Measurements from ENCODE around the gene TEAD2. TPM values are rescaled to one million over a fixed set of nuclear protein-coding genes. Genes with fewer than 3 reads are reported as not detected.

TEAD2 gene
- total and polyA plus RNA-seq, 10 of the 15 experiments (the other 5 are each of a cell fraction or from before 2014, with no cell fraction given) = 0.04 to 0.26 (median 0.11) TPM; not detected in 3

GRCh38 chr19:49333811-49334288, 28.4 kb downstream of the TEAD2 start (continued):
- no peak for TF ChIP-seq SKIL (IDR thresholded peaks at IDR 0.05; ENCODE audit: low read depth, poor library complexity, severe bottlenecking)
- peak; percentile 77 for TF ChIP-seq TCF12 (IDR thresholded peaks at IDR 0.05; ENCODE audit: low read depth, low read length)
- no peak for TF ChIP-seq SUPT20H (IDR thresholded peaks at IDR 0.05; ENCODE audit: borderline replicate concordance, control insufficient read depth, low read depth, low read length)
- peak; percentile 68 for TF ChIP-seq SP1 (IDR thresholded peaks at IDR 0.05; ENCODE audit: low read depth, low read length)

- ATAC-seq = peak; percentile 3; the same call in 2 of the 3 replicates
- POLR2A ChIA-PET = interaction anchor here (0.7 to 1.3 kb wide), 10 partner anchors 8 to 433 kb away, joined by 3 to 5 read pairs (median 3); partner anchors contain the start of genes AP2A1, PIH1D1 and RRAS
- intact Hi-C loops (cut with micrococcal nuclease; ENCODE audit: unreplicated experiment) = loop anchor here (5.0 kb wide), 2 partner anchors 119 to 139 kb away; partner anchors contain the start of genes ALDH16A1, FLT3LG and PIH1D1
These were observed 28.8 kb downstream of the TEAD2 start for GRCh38 chr19:49333418-49333805.

More at GRCh38 chr19:49333418-49333805, 28.8 kb downstream of the TEAD2 start:
- peak overlapping the region; percentile 99 for H3K4me2 ChIP-seq (ENCODE audit: control insufficient read depth, insufficient read depth)
- H2AFZ ChIP-seq (ENCODE audit: control insufficient read depth, low read depth, low read length) = peak overlapping the region; percentile 11
- CTCF ChIA-PET = interaction anchor here (0.5 to 1.5 kb wide), 5 partner anchors 11 to 155 kb away, joined by 3 to 4 read pairs (median 3); partner anchors contain the start of gene RPL13A
- H3K9me3 ChIP-seq (replicated peaks; ENCODE audit: control insufficient read depth, insufficient read depth, low read length) = no peaks in the 10 kb centered on the region
- H3K4me3 ChIP-seq = peak overlapping the region; percentile 39
- H3K9ac ChIP-seq (ENCODE audit: control insufficient read depth, insufficient read depth, low read length) = peak overlapping the region; percentile 61
- RAD21 ChIA-PET (ENCODE audit: unreplicated experiment) = interaction anchor here (1.0 to 1.8 kb wide), 4 partner anchors 9 to 137 kb away, joined by 3 to 5 read pairs (median 4); no protein-coding TSS in a partner anchor
- no peak for FAIRE-seq
- H3K79me2 ChIP-seq (ENCODE audit: control insufficient read depth, insufficient read depth, low read length) = peaks cover 39% of the 10 kb centered on the region
- H3K36me3 ChIP-seq (ENCODE audit: control insufficient read depth in 2 of 2, insufficient read depth in 2 of 2, low read length in 1 of 2) = no peaks in the 10 kb centered on the region
- peaks cover 65% of the 10 kb centered on the region for H3K4me1 ChIP-seq (ENCODE audit: control insufficient read depth, insufficient read depth, low read length)
- no peaks in the 10 kb centered on the region for H3K27me3 ChIP-seq (replicated peaks in 1 of 2; ENCODE audit: control insufficient read depth in 2 of 2, insufficient read depth in 2 of 2, low read length in 1 of 2)
- H3K27ac ChIP-seq (ENCODE audit: control insufficient read depth, insufficient read depth) = peak overlapping the region; percentile 98
- SMC1A ChIA-PET (ENCODE audit: uncharacterized antibody, unreplicated experiment) = interaction anchor here (1.4 to 2.0 kb wide), 4 partner anchors 15 to 118 kb away, joined by 3 to 5 read pairs (median 4); partner anchors contain the start of gene PIH1D1
- in situ Hi-C loops (cut with MboI) = no loop called here
- TF ChIP-seq CHD4 (IDR thresholded peaks at IDR 0.05) (no peak), MTA3 (IDR thresholded peaks at IDR 0.05; ENCODE audit: borderline replicate concordance, low read length) (0 out of 2 replicates have a peak, but pooled peaks have one; percentile 1), ZNF384 (IDR thresholded peaks at IDR 0.05; ENCODE audit: borderline replicate concordance, low read depth, low read length) (no peak), KLF5 (IDR thresholded peaks at IDR 0.05; ENCODE audit: partially characterized antibody) (peak; percentile 1), CHD2 (IDR thresholded peaks at IDR 0.05; ENCODE audit: borderline replicate concordance, low read depth, low read length) (no peak), ZBED1 (IDR thresholded peaks at IDR 0.05; ENCODE audit: borderline replicate concordance) (no peak)
- no peak for DNase-seq (ENCODE audit: low read depth, low spot score)
- H4K20me1 ChIP-seq (ENCODE audit: control insufficient read depth, insufficient read depth) = no peaks in the 10 kb centered on the region
- no TSS peak for BruUV-seq (replicated peaks)
- 14% methylated on average over 3 of the region's 3 CpGs for WGBS (ENCODE audit: insufficient coverage, insufficient replicate concordance, low lambda C conversion rate, missing lambda C conversion rate)
